ENCODE results near the gene ALDH1A1.

DNA sequence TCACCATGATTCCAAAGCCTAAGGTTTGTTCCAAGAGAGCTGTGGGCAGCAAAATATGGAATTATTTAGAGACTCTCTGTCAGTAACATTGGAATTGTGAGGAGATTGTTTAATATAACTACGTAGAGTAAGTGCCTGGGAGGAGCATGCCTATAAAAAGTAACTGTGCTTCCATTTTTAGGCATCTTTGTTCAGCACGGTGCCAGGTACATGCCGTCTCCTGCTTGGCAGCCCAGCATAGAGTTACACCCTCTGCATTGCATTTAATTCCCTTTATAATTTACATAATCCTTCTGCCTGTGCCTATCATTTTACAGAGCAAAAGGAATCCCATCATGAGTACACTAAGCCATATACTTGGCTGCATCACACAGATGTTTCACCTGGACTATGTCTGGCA is 32.1 kb upstream of the ALDH1A1 start:
- TF ChIP-seq POLR2A (IDR thresholded peaks at IDR 0.05; ENCODE audit: control extremely low read depth in 1 of 2, low read depth in 2 of 2, low read length in 2 of 2) (no peak), EP300 (IDR thresholded peaks at IDR 0.05; ENCODE audit: borderline replicate concordance in 1 of 2, low read depth in 2 of 2, low read length in 2 of 2) (no peak), SRF (IDR thresholded peaks at IDR 0.05; ENCODE audit: low read depth, low read length) (no peak), SP4 (IDR thresholded peaks at IDR 0.05; ENCODE audit: low read length) (no peak), SIN3A (conservative IDR thresholded peaks at IDR 0.05 in 1 of 2, IDR thresholded peaks at IDR 0.05 in 1 of 2; ENCODE audit: low read depth in 1 of 2, low read length in 2 of 2) (no peak)
- TF ChIP-seq, protein P1, sequence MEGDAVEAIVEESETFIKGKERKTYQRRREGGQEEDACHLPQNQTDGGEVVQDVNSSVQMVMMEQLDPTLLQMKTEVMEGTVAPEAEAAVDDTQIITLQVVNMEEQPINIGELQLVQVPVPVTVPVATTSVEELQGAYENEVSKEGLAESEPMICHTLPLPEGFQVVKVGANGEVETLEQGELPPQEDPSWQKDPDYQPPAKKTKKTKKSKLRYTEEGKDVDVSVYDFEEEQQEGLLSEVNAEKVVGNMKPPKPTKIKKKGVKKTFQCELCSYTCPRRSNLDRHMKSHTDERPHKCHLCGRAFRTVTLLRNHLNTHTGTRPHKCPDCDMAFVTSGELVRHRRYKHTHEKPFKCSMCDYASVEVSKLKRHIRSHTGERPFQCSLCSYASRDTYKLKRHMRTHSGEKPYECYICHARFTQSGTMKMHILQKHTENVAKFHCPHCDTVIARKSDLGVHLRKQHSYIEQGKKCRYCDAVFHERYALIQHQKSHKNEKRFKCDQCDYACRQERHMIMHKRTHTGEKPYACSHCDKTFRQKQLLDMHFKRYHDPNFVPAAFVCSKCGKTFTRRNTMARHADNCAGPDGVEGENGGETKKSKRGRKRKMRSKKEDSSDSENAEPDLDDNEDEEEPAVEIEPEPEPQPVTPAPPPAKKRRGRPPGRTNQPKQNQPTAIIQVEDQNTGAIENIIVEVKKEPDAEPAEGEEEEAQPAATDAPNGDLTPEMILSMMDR (IDR thresholded peaks at IDR 0.05; ENCODE audit: control extremely low read depth in 1 of 3, insufficient read depth in 1 of 3, low read depth in 1 of 3, low read length in 3 of 3), result no peak

All from H1 (cell line).